Karpas-422 (cell line): Measurements from ENCODE around the gene TTLL5. TPM values are rescaled to one million over a fixed set of nuclear protein-coding genes. Genes with fewer than 3 reads are reported as not detected.
A peak's percentile ranks its signal among the peaks of the same experiment; 100 is the strongest.

Experiments
- DNase-seq: peaks from one replicate; pipeline ENCODE4 v3.0.0-alpha.2; 2015
- H2AFZ ChIP-seq: fragments of 200-600 bp; sonication (generic); 2 replicates; pipeline ENCODE4 v1.6.1; 2014; ENCODE audit warnings: antibody characterized with exemption, low read length, mixed read lengths
- H3K27ac ChIP-seq: fragments of 200-600 bp; sonication (generic); 2 replicates; pipeline ENCODE4 v1.5.1; 2014; ENCODE audit warnings: mild to moderate bottlenecking, low read length, moderate library complexity
- H3K27me3 ChIP-seq: fragments of 200-600 bp; sonication (generic); 2 replicates; pipeline ENCODE4 v1.6.1; 2014; ENCODE audit warnings: low read length, mixed read lengths
- H3K36me3 ChIP-seq: fragments of 200-600 bp; sonication (generic); 2 replicates; pipeline ENCODE4 v1.6.1; 2014; ENCODE audit warnings: low read length, mixed read lengths; ENCODE audit not compliant: insufficient read depth
- H3K4me1 ChIP-seq: fragments of 200-600 bp; sonication (generic); 2 replicates; pipeline ENCODE4 v1.6.1; 2014; ENCODE audit warnings: mild to moderate bottlenecking, low read length, mixed read lengths
- H3K4me2 ChIP-seq: fragments of 200-600 bp; sonication (generic); 2 replicates; pipeline ENCODE4 v1.6.1; 2014; ENCODE audit warnings: low read length, low read depth, mild to moderate bottlenecking; ENCODE audit not compliant: poor library complexity, severe bottlenecking
- H3K4me3 ChIP-seq: fragments of 200-600 bp; sonication (generic); 2 replicates; pipeline ENCODE4 v1.5.1; 2014; ENCODE audit warnings: mild to moderate bottlenecking, antibody characterized with exemption, low read length, mixed read lengths
- H3K79me2 ChIP-seq: fragments of 200-600 bp; sonication (generic); 2 replicates; pipeline ENCODE4 v1.6.1; 2014; ENCODE audit warnings: mild to moderate bottlenecking, low read length, mixed read lengths
- H3K9ac ChIP-seq: fragments of 200-600 bp; sonication (generic); 2 replicates; pipeline ENCODE4 v1.6.0; 2014; ENCODE audit warnings: low read length
- H3K9me2 ChIP-seq: fragments of 200-600 bp; sonication (generic), shearing (Covaris generic); replicated peaks from 2 replicates; pipeline ENCODE4 v1.6.0; 2014; ENCODE audit warnings: mild to moderate bottlenecking, low read length, moderate library complexity; ENCODE audit not compliant: insufficient read depth
- H3K9me3 ChIP-seq: fragments of 300-700, 200-600 bp; sonication (generic); 2 replicates; pipeline ENCODE4 v1.6.1; 2014; ENCODE audit warnings: low read length, mixed read lengths
- H4K20me1 ChIP-seq: fragments of 200-600 bp; sonication (generic); 2 replicates; pipeline ENCODE4 v1.6.1; 2014; ENCODE audit warnings: mild to moderate bottlenecking, antibody characterized with exemption, low read length, low read depth; ENCODE audit not compliant: insufficient read depth
- total RNA-seq: library from RNA; depleted of rRNA; stranded (reverse); fragments of >200 nt; shearing (Covaris generic); gene quantifications from 2 replicates; pipeline ENCODE4 v1.2.3, GENCODE V29; 2014; ENCODE audit warnings: low replicate concordance

TTLL5 gene
- total RNA-seq, 1 experiment from 2014 or later: 53.7 TPM

- Histone ChIP-seq H2AFZ (no peak overlapping the region), H3K27me3 (no peaks in the 10 kb centered on the region), H3K4me3 (no peak overlapping the region), H3K79me2 (no peaks in the 10 kb centered on the region), H4K20me1 (no peaks in the 10 kb centered on the region), H3K27ac (no peak overlapping the region), H3K4me2 (no peak overlapping the region), H3K9ac (no peak overlapping the region), H3K9me3 (no peaks in the 10 kb centered on the region), H3K4me1 (0 out of 2 replicates have a peak, but pooled peaks cover 3% of the 10 kb centered on the region), H3K36me3 (peaks cover 8% of the 10 kb centered on the region; the same call in 1 of the 2 replicates), H3K9me2 (no peaks in the 10 kb centered on the region)
- peak; percentile 81 for DNase-seq
These were observed 50.2 kb downstream of the TTLL5 start for GRCh38 chr14:75711105-75711795.

- H3K9ac ChIP-seq: no peak overlapping the region
- no peak for DNase-seq
These were observed 50.8 kb downstream of the TTLL5 start for GRCh38 chr14:75711796-75712211.

GRCh38 chr14:75714991-75715390 is 53.9 kb downstream of the TTLL5 start:
- H3K4me1 ChIP-seq: 0 out of 2 replicates have a peak, but pooled peaks cover 3% of the 10 kb centered on the region
- H3K9ac ChIP-seq: no peak overlapping the region
- no peak overlapping the region for H3K4me2 ChIP-seq
- no peak for DNase-seq
- H3K36me3 ChIP-seq: peaks cover 8% of the 10 kb centered on the region; the same call in 1 of the 2 replicates
- no peak overlapping the region for H3K27ac ChIP-seq
- H3K4me3 ChIP-seq: no peak overlapping the region
- no peaks in the 10 kb centered on the region for H4K20me1 ChIP-seq
- no peaks in the 10 kb centered on the region for H3K9me2 ChIP-seq
- no peaks in the 10 kb centered on the region for H3K27me3 ChIP-seq
- no peak overlapping the region for H2AFZ ChIP-seq
- no peaks in the 10 kb centered on the region for H3K9me3 ChIP-seq
- no peaks in the 10 kb centered on the region for H3K79me2 ChIP-seq

More at GRCh38 chr14:75711796-75712211, 50.8 kb downstream of the TTLL5 start:
- H3K4me2 ChIP-seq: no peak overlapping the region
- H3K36me3 ChIP-seq: peaks cover 8% of the 10 kb centered on the region; the same call in 1 of the 2 replicates
- H3K4me3 ChIP-seq: no peak overlapping the region
- H2AFZ ChIP-seq: no peak overlapping the region
- no peaks in the 10 kb centered on the region for H3K27me3 ChIP-seq
- H3K9me3 ChIP-seq: no peaks in the 10 kb centered on the region
- H3K4me1 ChIP-seq: 0 out of 2 replicates have a peak, but pooled peaks cover 3% of the 10 kb centered on the region
- H4K20me1 ChIP-seq: no peaks in the 10 kb centered on the region
- H3K27ac ChIP-seq: no peak overlapping the region
- no peaks in the 10 kb centered on the region for H3K79me2 ChIP-seq
- H3K9me2 ChIP-seq: no peaks in the 10 kb centered on the region

GRCh38 chr14:75715926-75716780 is 55.1 kb downstream of the TTLL5 start:
- H3K9ac ChIP-seq: no peak overlapping the region
- H3K27ac ChIP-seq: no peak overlapping the region
- no peaks in the 10 kb centered on the region for H3K9me2 ChIP-seq
- H3K4me3 ChIP-seq: no peak overlapping the region
- no peaks in the 10 kb centered on the region for H3K9me3 ChIP-seq
- H3K4me1 ChIP-seq: no peaks in the 10 kb centered on the region
- no peak for DNase-seq
- H3K79me2 ChIP-seq: no peaks in the 10 kb centered on the region
- H3K27me3 ChIP-seq: no peaks in the 10 kb centered on the region
- no peaks in the 10 kb centered on the region for H4K20me1 ChIP-seq
- H3K4me2 ChIP-seq: no peak overlapping the region
- H2AFZ ChIP-seq: no peak overlapping the region
- H3K36me3 ChIP-seq: peaks cover 9% of the 10 kb centered on the region; the same call in 1 of the 2 replicates

GRCh38 chr14:75717729-75718128 is 56.7 kb downstream of the TTLL5 start:
- Histone ChIP-seq H3K9me3 (no peaks in the 10 kb centered on the region), H3K79me2 (no peaks in the 10 kb centered on the region), H3K36me3 (peaks cover 11% of the 10 kb centered on the region), H2AFZ (no peak overlapping the region), H3K9me2 (no peaks in the 10 kb centered on the region), H3K9ac (no peak overlapping the region), H3K4me2 (no peak overlapping the region), H3K27ac (no peak overlapping the region), H3K4me3 (no peak overlapping the region), H4K20me1 (no peaks in the 10 kb centered on the region), H3K4me1 (no peaks in the 10 kb centered on the region), H3K27me3 (no peaks in the 10 kb centered on the region)
- DNase-seq: no peak

GRCh38 chr14:75718199-75718598 is 57.2 kb downstream of the TTLL5 start:
- no peaks in the 10 kb centered on the region for H3K4me1 ChIP-seq
- peaks cover 16% of the 10 kb centered on the region for H3K36me3 ChIP-seq
- H3K4me2 ChIP-seq: no peak overlapping the region
- H3K9me2 ChIP-seq: no peaks in the 10 kb centered on the region
- H3K9ac ChIP-seq: no peak overlapping the region
- H3K4me3 ChIP-seq: no peak overlapping the region
- no peaks in the 10 kb centered on the region for H4K20me1 ChIP-seq
- H3K9me3 ChIP-seq: no peaks in the 10 kb centered on the region
- no peak for DNase-seq
- no peak overlapping the region for H2AFZ ChIP-seq
- no peaks in the 10 kb centered on the region for H3K79me2 ChIP-seq
- H3K27ac ChIP-seq: no peak overlapping the region
- H3K27me3 ChIP-seq: no peaks in the 10 kb centered on the region

- H3K9me3 ChIP-seq: no peaks in the 10 kb centered on the region; the same call in 1 of the 2 replicates
- DNase-seq: no peak
- H3K9me2 ChIP-seq: no peaks in the 10 kb centered on the region
- H3K4me3 ChIP-seq: no peak overlapping the region
- no peaks in the 10 kb centered on the region for H4K20me1 ChIP-seq
- no peak overlapping the region for H3K4me2 ChIP-seq
- H2AFZ ChIP-seq: no peak overlapping the region
- H3K4me1 ChIP-seq: no peaks in the 10 kb centered on the region
- H3K27ac ChIP-seq: no peak overlapping the region
- peaks cover 34% of the 10 kb centered on the region for H3K36me3 ChIP-seq
- no peaks in the 10 kb centered on the region for H3K27me3 ChIP-seq
- no peaks in the 10 kb centered on the region for H3K79me2 ChIP-seq
- no peak overlapping the region for H3K9ac ChIP-seq
These were observed 59.1 kb downstream of the TTLL5 start for GRCh38 chr14:75720116-75720515.

GRCh38 chr14:75720842-75721498 is 59.9 kb downstream of the TTLL5 start:
- Histone ChIP-seq H3K4me1 (no peaks in the 10 kb centered on the region), H3K9me2 (no peaks in the 10 kb centered on the region), H2AFZ (no peak overlapping the region), H3K27me3 (no peaks in the 10 kb centered on the region), H3K36me3 (peaks cover 41% of the 10 kb centered on the region), H3K27ac (no peak overlapping the region), H3K9ac (no peak overlapping the region), H3K79me2 (no peaks in the 10 kb centered on the region), H3K4me3 (no peak overlapping the region), H3K4me2 (no peak overlapping the region), H4K20me1 (no peaks in the 10 kb centered on the region), H3K9me3 (no peaks in the 10 kb centered on the region; the same call in 1 of the 2 replicates)
- no peak for DNase-seq
